Fibroblast of gingiva (primary cell): ENCODE results near the gene HEATR9.
"Not testable (repeated sequence)": the region's sequence is repeated elsewhere in the genome, so short reads cannot be mapped to it uniquely, and the experiment has no call there.

Experiments
- DNase-seq: peaks from one replicate; pipeline ENCODE4 v3.0.0-alpha.2; 2011; ENCODE audit warnings: low read depth

Gene HEATR9, protein sequence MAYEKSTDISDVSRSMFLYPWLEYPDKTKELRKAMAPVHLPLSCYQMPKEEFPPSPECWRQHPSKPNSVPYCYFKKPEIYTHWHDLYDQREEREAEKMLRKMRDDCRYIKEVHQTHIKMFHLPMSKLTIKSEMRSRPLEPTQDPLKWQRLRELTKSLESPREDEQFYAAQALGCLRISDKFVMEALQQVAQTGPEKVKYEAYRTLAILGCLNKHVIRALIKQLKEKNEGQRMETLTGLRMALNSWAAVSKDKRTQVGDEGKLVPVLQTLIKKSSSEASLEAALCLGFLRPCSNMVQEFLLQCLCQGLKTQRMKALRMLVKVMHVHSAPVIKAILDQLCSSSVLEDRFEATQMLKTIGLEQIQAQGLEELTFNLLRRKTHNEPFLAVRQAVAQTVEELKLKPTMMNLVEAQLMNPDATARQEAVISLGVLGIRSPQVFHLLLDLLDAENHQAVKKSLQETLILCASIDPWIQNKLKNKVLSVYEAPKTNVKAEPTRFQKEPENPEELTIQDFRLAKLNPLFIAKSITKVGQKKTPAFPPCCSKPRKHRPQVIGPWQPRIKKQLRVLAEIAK

DNA sequence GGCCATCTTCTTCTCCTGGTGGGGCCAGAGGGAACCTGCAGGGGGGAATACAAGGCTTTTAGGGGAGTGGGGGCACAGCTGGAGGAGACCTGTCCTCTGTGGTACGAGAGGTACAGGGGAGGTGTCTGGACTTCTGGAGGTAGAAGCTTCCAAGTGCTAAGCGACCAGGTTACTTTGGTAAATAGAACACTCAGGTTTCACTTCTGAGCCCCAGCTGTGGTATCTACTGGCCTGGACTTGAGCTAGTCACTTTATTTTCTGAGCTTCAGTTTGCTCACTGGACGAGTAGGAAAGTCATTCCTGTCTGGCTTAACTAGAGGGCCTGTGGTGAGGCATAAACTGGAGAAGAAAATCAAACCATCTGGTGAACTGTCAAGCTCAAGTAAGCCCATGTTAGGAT, at the start of gene HEATR9:
TSS of gene HEATR9 (minus strand) at position 155 of the 400 bp plus-strand sequence. CDS start at position 6, 149 bp downstream.
- no peak for DNase-seq

DNA sequence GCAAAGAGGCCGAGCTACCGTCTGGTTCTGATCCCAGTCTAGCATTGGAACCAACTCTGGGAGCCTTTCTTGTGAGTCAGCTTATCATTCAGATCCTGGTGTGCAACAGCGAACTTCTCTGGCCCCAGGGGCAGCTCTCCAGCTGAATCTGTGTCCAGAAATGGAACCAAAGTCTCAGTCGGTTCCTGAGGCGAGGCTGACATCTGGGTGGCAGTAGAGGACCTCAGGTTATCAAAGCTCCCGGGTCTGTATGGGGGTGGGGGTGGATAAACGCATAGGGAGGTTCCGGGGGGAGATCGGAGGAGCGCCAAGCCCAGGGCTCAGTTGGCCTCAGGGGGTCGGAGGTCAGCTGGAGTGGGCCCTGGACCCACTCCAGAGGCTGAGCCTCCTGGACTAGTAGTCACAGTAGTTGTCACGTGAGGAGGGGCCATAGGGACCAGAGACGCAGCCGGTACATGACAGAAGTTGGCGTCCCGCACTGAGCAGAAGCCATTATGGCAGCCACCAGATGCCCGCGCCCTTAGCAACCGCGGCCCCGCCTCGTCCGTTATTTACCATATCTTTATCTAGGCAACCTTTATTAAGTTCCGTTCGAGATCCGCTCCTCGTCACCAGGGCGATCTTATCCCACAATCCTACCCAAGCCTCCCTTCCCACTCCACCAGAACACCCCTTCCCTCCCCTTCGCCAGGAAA, 49.0 kb upstream of the HEATR9 start:
- no peak for DNase-seq

DNA sequence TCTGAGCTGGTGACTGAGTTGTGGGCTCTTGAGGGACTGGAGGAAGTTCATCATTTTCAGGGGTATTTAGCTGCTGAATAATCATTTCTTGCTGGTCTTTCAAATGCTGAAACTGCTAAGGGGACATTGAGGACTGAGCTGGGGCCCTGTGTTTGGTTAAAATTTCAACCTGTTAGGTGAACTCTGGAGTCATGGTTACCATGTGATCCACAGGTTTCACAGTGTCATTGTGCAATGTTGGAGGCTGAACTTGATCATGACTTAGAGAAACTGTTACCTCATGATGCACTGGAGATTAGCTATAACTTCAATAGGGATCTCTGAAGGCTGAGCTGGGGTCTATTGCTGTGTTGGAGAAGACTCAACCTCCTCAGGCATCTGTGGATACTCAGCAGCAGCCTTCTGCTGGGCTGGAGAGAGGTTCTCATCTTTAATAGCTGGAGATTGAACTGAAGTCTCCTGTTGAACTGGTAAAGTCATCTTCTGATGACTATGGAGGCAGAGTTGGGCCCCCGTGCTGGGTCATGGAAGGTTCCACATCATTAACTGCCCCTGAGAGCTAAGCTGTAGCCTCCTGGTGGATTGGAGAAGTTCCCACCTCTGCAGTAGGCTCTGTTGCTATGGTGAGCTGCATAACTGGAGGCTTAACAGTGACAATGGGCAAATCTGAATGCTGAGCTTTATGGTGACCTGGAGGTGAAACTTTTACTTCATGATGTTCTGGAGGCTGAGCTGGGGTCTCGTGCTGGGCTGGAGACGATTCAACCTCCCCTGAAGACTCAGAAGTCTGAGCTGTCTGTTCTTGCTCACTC, 46.7 kb upstream of the HEATR9 start:
- no peak for DNase-seq

DNA sequence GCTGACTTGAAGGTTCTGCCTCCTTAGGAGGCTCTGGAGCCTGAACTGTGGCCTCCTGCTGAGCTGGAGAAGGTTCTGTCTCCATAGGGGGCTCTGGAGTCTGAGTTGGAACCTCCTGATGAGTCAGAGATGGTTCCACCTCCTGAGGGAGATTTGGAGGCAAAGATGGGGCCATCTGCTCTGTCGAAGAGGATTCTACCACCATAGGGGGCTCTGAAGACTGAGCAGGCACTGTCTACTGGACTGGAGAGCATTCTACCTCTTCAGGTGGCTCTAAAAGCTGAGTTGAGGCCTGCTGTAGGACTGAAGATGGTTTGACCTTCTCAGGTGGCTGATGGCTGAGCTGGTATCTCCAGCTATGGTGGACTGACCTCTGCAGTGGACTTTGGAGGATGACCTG, 45.7 kb upstream of the HEATR9 start:
- DNase-seq = no peak

DNA sequence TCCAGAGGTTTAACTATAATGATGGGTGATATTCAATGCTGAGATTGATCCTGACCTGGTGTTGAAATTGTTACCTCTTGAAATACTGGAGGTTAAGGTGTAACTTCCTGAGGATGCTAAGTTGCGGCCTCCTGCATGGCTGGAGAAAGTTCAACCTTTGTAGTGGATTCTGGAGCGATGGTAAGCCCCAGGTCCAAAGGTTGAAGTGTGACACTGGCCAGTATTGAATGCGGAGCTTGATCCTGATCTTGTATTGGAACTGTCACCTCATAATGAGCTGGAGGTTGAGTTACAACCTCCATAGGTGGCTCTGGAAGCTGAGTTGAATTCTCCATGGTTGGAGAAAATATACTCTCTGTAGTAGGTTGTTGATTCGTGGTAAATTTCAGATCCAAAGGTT, 44.9 kb upstream of the HEATR9 start:
- DNase-seq = no peak

DNA sequence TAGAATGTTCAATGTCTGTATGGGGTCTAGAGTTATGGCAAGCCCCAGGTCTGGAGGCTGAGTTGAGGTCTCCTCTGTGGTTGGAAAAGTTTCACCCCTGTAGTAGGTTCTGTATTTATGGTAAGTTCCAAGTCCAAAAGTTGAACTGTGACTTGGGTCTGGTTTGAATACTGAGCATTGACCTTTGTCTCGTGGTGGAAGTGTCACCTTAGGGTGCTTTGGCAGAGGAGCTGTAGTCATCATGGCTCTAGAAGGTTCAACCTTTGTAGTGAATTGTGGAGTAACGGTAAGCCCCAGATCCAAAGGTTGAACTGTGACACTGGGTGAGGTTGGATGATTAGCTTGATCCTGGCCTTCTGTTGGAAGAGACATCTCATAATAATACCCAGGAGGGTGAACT, 44.3 kb upstream of the HEATR9 start:
- DNase-seq = no peak

DNA sequence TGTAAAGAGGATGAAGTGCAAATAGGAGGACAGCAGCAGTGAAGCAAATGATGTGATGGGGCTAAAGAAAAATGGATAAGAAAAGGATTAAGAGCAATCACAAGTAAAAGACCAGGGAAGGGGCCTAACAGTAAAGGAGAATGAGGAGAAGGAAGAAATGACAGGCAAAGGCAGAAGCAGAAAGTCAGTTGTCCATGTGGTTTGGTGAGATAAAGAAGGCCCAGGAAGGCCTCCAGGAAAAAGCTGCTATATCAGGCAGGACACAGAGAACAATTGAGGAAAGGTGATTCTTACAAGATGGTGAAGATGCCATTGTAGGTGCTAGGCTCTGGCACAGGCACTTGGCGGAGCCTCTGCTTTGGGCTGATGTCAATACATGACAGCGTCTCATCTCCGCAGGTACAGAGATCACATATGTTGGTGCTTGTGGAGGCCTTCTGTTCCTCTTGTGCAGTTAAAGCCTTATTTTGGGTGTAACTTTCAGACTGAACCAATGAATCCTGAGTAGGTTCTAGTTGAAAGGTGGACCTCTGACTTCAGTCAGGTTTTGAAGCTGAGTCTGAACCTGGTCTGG, 43.7 kb upstream of the HEATR9 start:
- no peak for DNase-seq

DNA sequence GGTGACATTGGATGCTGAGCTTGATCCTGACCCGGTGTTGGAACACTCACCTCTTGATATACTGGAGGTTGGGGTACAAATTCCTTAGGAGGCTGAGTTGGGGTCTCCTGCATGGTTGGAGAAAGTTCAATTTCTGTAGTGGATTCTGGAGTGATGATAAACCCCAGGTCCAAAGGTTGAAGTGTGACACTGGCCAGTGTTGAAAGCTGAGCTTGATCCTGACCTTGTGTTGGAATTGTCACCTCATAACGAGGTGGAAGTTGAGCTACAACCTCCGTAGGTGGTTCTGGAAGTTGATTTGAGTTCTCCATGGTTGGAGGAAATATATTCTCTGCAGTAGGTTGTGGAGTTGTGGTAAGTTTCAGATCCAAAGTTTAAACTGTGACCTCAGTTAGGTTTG, 40.7 kb upstream of the HEATR9 start:
- DNase-seq = no peak

DNA sequence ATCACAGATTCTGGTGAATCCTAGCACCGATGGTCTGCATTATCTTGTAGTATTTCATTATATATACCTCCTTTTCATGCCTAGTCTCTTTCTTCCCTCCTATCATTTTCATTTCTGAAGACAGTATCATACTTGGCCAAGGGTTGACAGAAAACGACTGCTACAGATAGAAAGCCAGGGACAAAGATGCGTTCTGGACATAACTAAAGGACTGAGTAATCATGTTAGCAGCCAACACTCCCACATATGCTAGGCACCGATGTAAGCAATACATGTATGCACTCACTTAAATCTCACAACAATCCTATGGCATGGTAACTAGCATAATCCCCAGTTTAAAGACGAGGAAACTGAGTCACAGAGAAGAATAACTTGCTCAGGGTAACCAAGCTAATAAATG, 39.0 kb upstream of the HEATR9 start:
- DNase-seq = no peak

DNA sequence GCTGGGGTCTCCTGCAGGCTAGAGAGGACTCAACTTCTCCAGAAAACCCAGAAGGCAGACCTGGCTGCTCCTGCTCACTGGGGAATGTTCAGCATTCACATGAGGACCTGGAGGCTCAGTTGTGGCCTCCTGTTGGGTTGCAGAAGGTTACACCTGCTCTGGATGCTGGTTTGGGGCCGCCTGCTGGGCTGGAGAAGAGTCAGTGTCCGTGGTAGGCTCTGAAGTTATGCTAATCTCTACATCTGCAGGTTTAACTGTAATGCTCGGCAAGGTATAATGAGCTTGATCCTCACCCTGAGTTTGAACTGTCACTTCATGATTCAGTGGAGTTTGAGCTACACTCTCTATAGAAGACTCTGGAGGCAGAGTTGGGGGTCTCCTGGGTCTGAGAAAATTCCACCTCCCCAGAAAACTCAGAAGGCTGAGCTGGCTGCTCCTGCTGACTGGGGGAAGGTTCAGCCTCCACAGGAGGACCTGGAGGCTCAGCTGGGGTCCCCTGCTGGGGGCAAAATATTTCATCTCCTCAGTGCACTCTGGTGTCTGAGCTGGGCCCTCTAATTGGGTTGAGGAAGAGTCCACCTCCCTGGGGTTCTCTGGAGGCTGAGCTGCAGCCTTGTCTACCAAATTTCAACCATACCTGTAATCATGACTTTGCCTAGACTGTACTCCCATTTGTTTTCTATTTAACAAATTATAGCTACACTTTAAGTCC, 38.4 kb upstream of the HEATR9 start:
- no peak for DNase-seq

DNA sequence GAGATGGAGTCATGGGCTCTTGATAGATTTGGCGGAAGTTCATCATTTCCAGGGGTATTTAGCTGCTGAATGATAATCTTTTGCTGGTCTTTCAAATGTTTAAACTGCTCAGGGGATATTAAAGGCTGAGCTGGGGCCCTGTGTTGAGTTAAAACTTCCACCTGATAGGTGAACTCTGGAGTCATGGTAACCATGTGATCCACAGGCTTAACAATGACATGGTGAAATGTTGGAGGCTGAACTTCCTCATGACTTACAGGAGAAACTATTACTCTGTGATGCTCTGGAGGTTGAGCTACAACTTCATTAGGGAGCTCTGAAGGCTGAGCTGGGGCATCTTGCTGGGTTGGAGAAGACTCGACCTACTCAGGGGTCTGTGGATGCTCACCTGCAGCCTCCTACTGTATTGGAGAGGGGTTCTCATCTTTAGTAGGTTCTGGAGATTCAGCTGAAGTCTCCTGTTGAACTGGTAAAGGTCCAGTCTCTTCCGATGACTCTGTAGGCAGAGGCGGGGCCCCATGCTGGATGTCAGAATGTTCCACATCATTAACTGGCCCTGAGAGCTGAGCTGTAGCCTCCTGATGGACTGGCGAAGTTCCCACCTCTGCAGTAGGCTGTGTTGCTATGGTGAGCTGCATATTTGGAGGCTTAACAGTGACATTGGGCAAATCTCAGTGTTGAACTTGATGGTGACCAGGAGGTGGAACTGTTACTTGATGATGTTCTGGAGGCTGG, 37.7 kb upstream of the HEATR9 start:
- peak; percentile 20 for DNase-seq

DNA sequence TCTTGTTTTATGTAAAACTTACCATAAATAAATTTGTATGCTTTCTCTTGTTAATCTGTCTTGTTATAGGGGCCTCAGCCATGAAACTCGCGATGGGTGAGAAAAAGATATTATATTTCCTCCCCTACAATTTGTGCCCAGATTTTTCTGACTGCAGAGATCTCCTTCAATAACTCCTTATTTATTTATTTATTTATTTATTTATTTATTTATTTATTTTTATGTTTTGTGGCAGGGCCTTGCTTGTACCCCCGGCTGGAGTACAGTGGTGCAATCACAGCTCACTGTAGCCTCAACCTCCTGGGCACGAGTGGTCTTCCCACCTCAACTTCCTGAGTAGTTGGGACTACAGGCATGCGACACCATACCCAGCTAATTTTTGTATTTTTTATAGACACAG, 34.8 kb upstream of the HEATR9 start:
- no peak for DNase-seq

DNA sequence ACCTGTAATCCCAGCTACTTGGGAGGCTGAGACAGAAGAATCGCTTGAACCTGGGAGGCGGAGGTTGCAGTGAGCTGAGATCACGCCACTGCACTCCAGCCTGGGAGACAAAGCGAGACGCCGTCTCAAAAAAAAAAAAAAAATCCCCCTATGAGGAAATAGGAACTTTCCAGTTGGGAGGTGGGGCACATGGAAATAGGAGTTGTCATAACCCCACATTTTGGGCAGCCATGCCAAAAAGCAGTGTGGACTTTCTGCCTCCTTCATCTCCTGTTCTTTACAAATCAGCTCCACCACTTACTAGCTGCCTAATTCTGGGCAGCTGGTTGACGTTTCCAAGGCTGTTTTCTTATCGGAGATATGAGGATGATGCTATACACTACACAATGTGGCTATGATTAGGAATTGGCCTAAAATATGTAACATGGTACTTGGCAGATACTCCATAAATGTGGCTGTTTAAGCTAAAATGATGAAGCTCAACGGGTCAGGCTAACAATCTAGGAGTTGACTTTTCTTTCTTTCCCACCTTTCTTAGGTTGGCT, 33.0 kb upstream of the HEATR9 start:
- DNase-seq = no peak

DNA sequence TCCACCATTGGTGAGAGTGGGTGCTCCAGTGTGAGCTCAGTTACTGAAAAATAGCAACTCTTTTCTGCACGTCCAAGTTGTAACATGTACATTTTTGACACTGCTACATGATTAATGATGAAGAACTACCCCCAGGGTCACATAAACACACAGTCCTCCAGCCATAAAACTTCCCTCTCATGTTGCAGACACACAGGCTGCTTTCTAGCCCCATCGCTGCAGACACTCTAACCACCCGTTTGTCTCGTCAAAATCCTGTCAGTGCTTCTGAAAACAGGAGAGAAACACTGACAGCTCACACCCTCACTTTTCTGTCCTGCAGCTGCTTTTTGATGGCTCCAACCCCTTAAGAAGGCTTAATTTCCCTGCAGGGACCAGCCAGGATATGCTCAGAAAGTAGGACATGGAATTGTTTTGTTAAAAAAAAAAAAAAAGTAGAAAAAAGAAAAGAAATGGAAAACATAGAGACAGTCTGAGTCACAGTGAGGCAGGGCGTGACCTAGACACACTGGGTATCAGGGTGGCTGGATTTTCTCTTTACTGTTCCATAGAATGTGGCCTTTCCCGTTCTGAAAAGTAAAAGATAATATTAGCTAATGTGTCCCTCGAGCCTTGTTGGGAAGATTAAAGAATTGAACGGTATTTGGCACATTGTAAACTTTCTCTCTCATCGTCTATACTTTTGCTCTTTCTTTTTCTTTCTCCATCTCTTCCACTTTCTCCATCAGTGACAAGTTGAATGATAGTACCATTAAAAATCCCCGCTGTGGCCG, 32.2 kb upstream of the HEATR9 start:
- DNase-seq = no peak

DNA sequence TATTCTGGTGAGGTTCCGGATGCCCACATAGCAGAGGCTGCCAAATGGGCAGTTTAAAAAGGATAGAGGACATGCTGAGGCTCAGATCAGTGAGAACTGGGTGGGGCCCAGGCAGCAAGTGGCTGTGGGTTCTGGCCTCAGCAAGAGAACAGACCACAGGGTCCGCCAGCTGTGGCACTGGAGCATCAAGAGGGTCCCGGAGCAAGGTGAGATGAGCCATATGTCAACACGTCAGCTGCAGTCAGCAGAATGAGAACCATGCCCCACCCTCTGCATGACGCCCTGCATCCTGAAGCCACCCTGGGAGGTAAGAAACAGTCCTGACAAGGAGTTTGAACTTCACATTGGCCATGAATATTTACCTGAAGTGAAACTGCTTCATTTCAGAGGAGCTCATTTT, 31.6 kb upstream of the HEATR9 start:
- no peak for DNase-seq

DNA sequence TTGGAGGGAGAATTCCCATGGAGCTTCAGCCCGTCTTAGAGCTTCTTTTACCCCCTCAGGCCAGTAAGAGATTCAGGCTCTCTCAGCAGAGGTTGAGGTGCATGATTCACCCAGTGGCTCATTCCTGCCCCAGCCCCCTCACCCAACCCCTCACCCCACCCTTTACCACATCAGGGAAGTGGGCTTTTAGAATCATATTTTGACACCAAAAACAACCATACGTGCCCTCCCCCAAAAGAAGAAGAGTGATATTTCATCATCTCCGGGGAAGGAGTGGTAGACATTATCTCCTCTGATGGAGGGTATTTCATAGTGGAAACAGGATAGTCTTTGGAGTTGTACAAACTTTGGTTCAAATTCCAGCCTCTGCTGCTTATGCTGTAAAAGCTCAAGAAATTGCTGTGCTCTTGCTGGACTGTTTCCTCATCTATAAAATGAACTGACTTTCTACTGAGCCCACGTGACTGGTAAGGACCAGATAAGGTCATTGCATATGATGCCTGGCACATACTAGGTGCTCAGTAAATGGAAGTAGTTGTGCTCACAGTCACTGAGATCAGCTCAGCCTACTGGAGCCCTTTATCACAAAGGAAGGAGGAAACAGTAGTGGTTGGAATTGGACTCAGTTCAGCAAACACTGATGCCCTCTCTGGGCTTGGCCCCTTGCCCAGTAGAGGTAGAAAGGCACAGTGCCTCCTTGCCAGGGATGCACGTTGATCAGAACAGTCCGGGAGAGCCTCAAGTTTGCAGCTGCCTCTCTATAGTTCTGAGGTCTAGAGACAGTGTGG, 29.8 kb upstream of the HEATR9 start:
- no peak for DNase-seq

DNA sequence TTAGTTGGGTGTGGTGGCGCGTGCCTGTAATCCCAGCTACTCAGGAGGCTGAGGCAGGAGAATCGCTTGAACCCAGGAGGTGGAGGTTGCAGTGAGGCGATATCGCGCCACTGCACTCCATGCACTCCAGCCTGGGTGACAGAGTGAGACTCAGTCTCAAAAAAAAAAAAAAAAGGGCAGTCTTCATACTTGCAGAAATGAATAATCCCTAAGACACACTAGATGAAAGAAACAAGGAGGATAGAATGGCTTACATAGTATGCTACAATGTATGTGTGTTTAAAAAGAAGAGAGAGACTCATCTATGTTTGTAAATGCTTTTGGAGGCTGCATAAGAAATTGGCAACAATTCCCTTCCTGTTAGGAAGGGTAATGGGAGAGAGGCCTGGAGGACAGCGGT, 29.1 kb upstream of the HEATR9 start:
- DNase-seq = not testable (repeated sequence)

DNA sequence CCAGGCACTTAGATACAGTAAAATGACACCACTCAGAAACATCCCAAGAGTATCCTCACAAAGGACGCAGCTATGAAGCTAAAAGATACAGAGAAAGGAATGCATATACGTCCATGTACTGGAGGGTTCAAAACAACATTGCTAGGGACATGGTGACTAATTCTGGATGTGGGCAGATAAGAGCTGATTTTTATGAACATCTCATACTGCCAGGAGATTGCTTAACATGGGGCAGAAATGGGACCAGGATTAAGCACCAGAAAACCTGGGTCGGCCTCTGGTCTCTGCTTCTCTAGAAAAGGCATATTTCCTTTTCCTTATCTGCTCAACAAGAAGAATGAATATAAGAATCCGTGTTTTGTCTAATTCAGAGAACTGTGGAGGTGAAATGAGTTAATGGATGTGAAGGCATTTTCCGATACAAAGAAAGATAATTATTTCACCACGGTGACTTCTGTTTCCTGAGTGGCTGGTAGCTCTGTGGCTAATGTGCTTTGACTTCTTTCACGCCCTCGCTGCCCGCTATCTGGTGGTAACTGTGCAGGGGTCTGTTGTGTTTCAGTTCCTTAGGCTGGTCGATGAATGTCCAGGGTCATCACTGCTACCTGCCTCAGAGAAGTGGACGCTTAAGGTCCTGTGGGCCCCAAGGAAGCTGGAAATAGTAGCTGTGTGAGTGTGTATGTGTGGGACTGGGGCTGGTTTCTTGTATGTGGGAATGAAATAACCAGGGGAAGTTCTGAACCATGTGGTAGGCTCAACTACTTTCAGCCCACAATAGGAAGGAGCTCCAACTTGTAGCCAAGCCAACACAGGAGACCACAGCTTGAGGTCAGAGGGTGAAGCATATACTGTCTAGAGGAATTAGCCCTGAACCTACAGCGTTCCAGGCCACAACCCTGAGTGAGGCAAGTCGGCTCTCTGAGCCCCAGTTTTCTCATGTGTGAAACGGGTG, 27.2 kb upstream of the HEATR9 start:
- DNase-seq = no peak
